Measurements from ENCODE around the gene CASQ1. TPM values are rescaled to one million over a fixed set of nuclear protein-coding genes. Genes with fewer than 3 reads are reported as not detected.
A peak's percentile ranks its signal among the peaks of the same experiment; 100 is the strongest.

CASQ1 gene
- total RNA-seq (not detected), polyA plus RNA-seq (not detected)

- Mint-ChIP-seq H3K4me1 (no peaks in the 10 kb centered on the region), H3K27me3 (peaks cover 2 to 9% of the 10 kb centered on the region in 2 donors), H3K9me3 (no peaks in the 10 kb centered on the region), H3K4me3 (no peak within 1 kb of the TSS), H3K27ac (peak within 1 kb of the TSS in 1 of 7 donors; percentile 10), H3K36me3 (no peaks in the 10 kb centered on the region)
- intact Hi-C loops (cut with micrococcal nuclease): loop anchor here (10.0 kb wide), 1 partner anchor 415 kb away; no protein-coding TSS in a partner anchor
- H3K36me3 ChIP-seq (ENCODE audit: insufficient read depth, low read length): no peaks in the 10 kb centered on the region
- ChIA-PET POLR2A (ENCODE audit: partially characterized antibody) (no interaction called here), CTCF (ENCODE audit: partially characterized antibody) (interaction anchor here (1.0 to 8.9 kb wide), 8 partner anchors 9 to 189 kb away, joined by 3 to 177 read pairs (median 5); no protein-coding TSS in a partner anchor)
- no peak for DNase-seq
- H3K27me3 ChIP-seq (ENCODE audit: insufficient read depth, low read length): no peaks in the 10 kb centered on the region
- H3K4me3 ChIP-seq (ENCODE audit: low read length in 2 of 2): no peak within 1 kb of the TSS
- no peak within 1 kb of the TSS for H3K27ac ChIP-seq (ENCODE audit: low read depth, low read length)
- H3K4me1 ChIP-seq (ENCODE audit: insufficient read depth, low read length): peaks cover 9% of the 10 kb centered on the region
- H3K9me3 ChIP-seq (ENCODE audit: control insufficient read depth in 1 of 2, low read length in 2 of 2): no peaks in the 10 kb centered on the region
Observed at GRCh38 chr1:160189649-160190625, at the start of gene CASQ1. CASQ1 (plus strand) TSS chr1:160190575; CDS start chr1:160190752, 177 bp downstream.

GRCh38 chr1:160143695-160144094, 46.7 kb upstream of the CASQ1 start:
- no peaks in the 10 kb centered on the region for H3K4me1 Mint-ChIP-seq
- no peak overlapping the region for H3K4me3 Mint-ChIP-seq
- no peak overlapping the region for H3K27ac ChIP-seq (ENCODE audit: low read depth, low read length)
- H3K4me3 ChIP-seq (ENCODE audit: low read length in 2 of 2): no peak overlapping the region
- no peaks in the 10 kb centered on the region for H3K27me3 ChIP-seq (ENCODE audit: insufficient read depth, low read length)
- ChIA-PET CTCF (ENCODE audit: partially characterized antibody) (no interaction called here), POLR2A (ENCODE audit: partially characterized antibody) (no interaction called here)
- H3K27me3 Mint-ChIP-seq: peaks cover 11 to 25% of the 10 kb centered on the region in 2 donors
- no peak overlapping the region for H3K27ac Mint-ChIP-seq
- intact Hi-C loops (cut with micrococcal nuclease): no loop called here
- no peak for DNase-seq
- H3K36me3 ChIP-seq (ENCODE audit: insufficient read depth, low read length): no peaks in the 10 kb centered on the region
- H3K9me3 Mint-ChIP-seq: no peaks in the 10 kb centered on the region
- no peaks in the 10 kb centered on the region for H3K4me1 ChIP-seq (ENCODE audit: insufficient read depth, low read length)
- no peaks in the 10 kb centered on the region for H3K36me3 Mint-ChIP-seq
- H3K9me3 ChIP-seq (ENCODE audit: control insufficient read depth in 1 of 2, low read length in 2 of 2): no peaks in the 10 kb centered on the region

- POLR2A ChIA-PET (ENCODE audit: partially characterized antibody): no interaction called here
- no peak overlapping the region for H3K27ac ChIP-seq (ENCODE audit: low read depth, low read length)
- Mint-ChIP-seq H3K27me3 (peaks cover 11 to 23% of the 10 kb centered on the region in 2 donors), H3K4me3 (no peak overlapping the region), H3K36me3 (no peaks in the 10 kb centered on the region), H3K4me1 (no peaks in the 10 kb centered on the region), H3K9me3 (no peaks in the 10 kb centered on the region), H3K27ac (no peak overlapping the region)
- no peaks in the 10 kb centered on the region for H3K9me3 ChIP-seq (ENCODE audit: control insufficient read depth in 1 of 2, low read length in 2 of 2)
- no peak for DNase-seq
- H3K36me3 ChIP-seq (ENCODE audit: insufficient read depth, low read length): no peaks in the 10 kb centered on the region
- H3K4me1 ChIP-seq (ENCODE audit: insufficient read depth, low read length): no peaks in the 10 kb centered on the region
- no peak overlapping the region for H3K4me3 ChIP-seq (ENCODE audit: low read length in 2 of 2)
- intact Hi-C loops (cut with micrococcal nuclease): no loop called here
- CTCF ChIA-PET (ENCODE audit: partially characterized antibody): no interaction called here
- H3K27me3 ChIP-seq (ENCODE audit: insufficient read depth, low read length): no peaks in the 10 kb centered on the region
Observed at GRCh38 chr1:160144921-160145320, 45.5 kb upstream of the CASQ1 start.

- CTCF ChIA-PET (ENCODE audit: partially characterized antibody): no interaction called here
- no peaks in the 10 kb centered on the region for H3K27me3 ChIP-seq (ENCODE audit: insufficient read depth, low read length)
- H3K4me1 Mint-ChIP-seq: no peaks in the 10 kb centered on the region
- H3K4me1 ChIP-seq (ENCODE audit: insufficient read depth, low read length): no peaks in the 10 kb centered on the region
- H3K36me3 ChIP-seq (ENCODE audit: insufficient read depth, low read length): no peaks in the 10 kb centered on the region
- H3K36me3 Mint-ChIP-seq: no peaks in the 10 kb centered on the region
- no peak overlapping the region for H3K4me3 Mint-ChIP-seq
- H3K4me3 ChIP-seq (ENCODE audit: low read length in 2 of 2): no peak overlapping the region
- intact Hi-C loops (cut with micrococcal nuclease): no loop called here
- peaks cover 8 to 22% of the 10 kb centered on the region in 2 donors for H3K27me3 Mint-ChIP-seq
- no peak for DNase-seq
- no peaks in the 10 kb centered on the region for H3K9me3 Mint-ChIP-seq
- POLR2A ChIA-PET (ENCODE audit: partially characterized antibody): no interaction called here
- no peak overlapping the region for H3K27ac Mint-ChIP-seq
- no peaks in the 10 kb centered on the region for H3K9me3 ChIP-seq (ENCODE audit: control insufficient read depth in 1 of 2, low read length in 2 of 2)
- no peak overlapping the region for H3K27ac ChIP-seq (ENCODE audit: low read depth, low read length)
Observed at GRCh38 chr1:160146107-160146506, 44.3 kb upstream of the CASQ1 start.

- peak overlapping the region in 1 of 7 donors; percentile 22 for H3K27ac Mint-ChIP-seq
- H3K4me3 ChIP-seq (ENCODE audit: low read length in 2 of 2): no peak overlapping the region
- intact Hi-C loops (cut with micrococcal nuclease): no loop called here
- no peaks in the 10 kb centered on the region for H3K36me3 ChIP-seq (ENCODE audit: insufficient read depth, low read length)
- no peaks in the 10 kb centered on the region for H3K27me3 ChIP-seq (ENCODE audit: insufficient read depth, low read length)
- H3K9me3 ChIP-seq (ENCODE audit: control insufficient read depth in 1 of 2, low read length in 2 of 2): no peaks in the 10 kb centered on the region
- H3K27ac ChIP-seq (ENCODE audit: low read depth, low read length): no peak overlapping the region
- H3K27me3 Mint-ChIP-seq: peaks cover 2 to 8% of the 10 kb centered on the region in 2 donors
- no peaks in the 10 kb centered on the region for H3K4me1 Mint-ChIP-seq
- DNase-seq: no peak
- no peak overlapping the region for H3K4me3 Mint-ChIP-seq
- CTCF ChIA-PET (ENCODE audit: partially characterized antibody): interaction anchor here (0.7 kb wide), 1 partner anchor 1084 kb away, joined by 3 read pairs; no protein-coding TSS in a partner anchor
- POLR2A ChIA-PET (ENCODE audit: partially characterized antibody): no interaction called here
- no peaks in the 10 kb centered on the region for H3K36me3 Mint-ChIP-seq
- no peaks in the 10 kb centered on the region for H3K9me3 Mint-ChIP-seq
- H3K4me1 ChIP-seq (ENCODE audit: insufficient read depth, low read length): no peaks in the 10 kb centered on the region
Observed at GRCh38 chr1:160148121-160148520, 42.3 kb upstream of the CASQ1 start.

GRCh38 chr1:160149233-160149632, 41.1 kb upstream of the CASQ1 start:
- Histone ChIP-seq H3K27me3 (ENCODE audit: insufficient read depth, low read length) (no peaks in the 10 kb centered on the region), H3K4me3 (ENCODE audit: low read length in 2 of 2) (no peak overlapping the region), H3K9me3 (ENCODE audit: control insufficient read depth in 1 of 2, low read length in 2 of 2) (no peaks in the 10 kb centered on the region), H3K27ac (ENCODE audit: low read depth, low read length) (no peak overlapping the region), H3K4me1 (ENCODE audit: insufficient read depth, low read length) (no peaks in the 10 kb centered on the region), H3K36me3 (ENCODE audit: insufficient read depth, low read length) (no peaks in the 10 kb centered on the region)
- ChIA-PET CTCF (ENCODE audit: partially characterized antibody) (no interaction called here), POLR2A (ENCODE audit: partially characterized antibody) (no interaction called here)
- Mint-ChIP-seq H3K27ac (no peak overlapping the region), H3K36me3 (no peaks in the 10 kb centered on the region), H3K4me1 (no peaks in the 10 kb centered on the region), H3K9me3 (no peaks in the 10 kb centered on the region), H3K27me3 (peaks cover 0 to 4% of the 10 kb centered on the region in 2 donors), H3K4me3 (no peak overlapping the region)
- intact Hi-C loops (cut with micrococcal nuclease): no loop called here
- DNase-seq: no peak

GRCh38 chr1:160149716-160150115, 40.7 kb upstream of the CASQ1 start:
- no peaks in the 10 kb centered on the region for H3K4me1 Mint-ChIP-seq
- no peaks in the 10 kb centered on the region for H3K36me3 Mint-ChIP-seq
- Histone ChIP-seq H3K4me1 (ENCODE audit: insufficient read depth, low read length) (no peaks in the 10 kb centered on the region), H3K27me3 (ENCODE audit: insufficient read depth, low read length) (no peaks in the 10 kb centered on the region), H3K27ac (ENCODE audit: low read depth, low read length) (no peak overlapping the region), H3K4me3 (ENCODE audit: low read length in 2 of 2) (no peak overlapping the region), H3K9me3 (ENCODE audit: control insufficient read depth in 1 of 2, low read length in 2 of 2) (no peaks in the 10 kb centered on the region), H3K36me3 (ENCODE audit: insufficient read depth, low read length) (no peaks in the 10 kb centered on the region)
- H3K4me3 Mint-ChIP-seq: no peak overlapping the region
- POLR2A ChIA-PET (ENCODE audit: partially characterized antibody): no interaction called here
- no peak for DNase-seq
- intact Hi-C loops (cut with micrococcal nuclease): no loop called here
- H3K27me3 Mint-ChIP-seq: peaks cover 0 to 4% of the 10 kb centered on the region in 2 donors
- H3K9me3 Mint-ChIP-seq: no peaks in the 10 kb centered on the region
- no peak overlapping the region for H3K27ac Mint-ChIP-seq
- CTCF ChIA-PET (ENCODE audit: partially characterized antibody): no interaction called here

Data from CD4-positive, alpha-beta memory T cell (primary cell).